Gastrocnemius medialis (tissue), 4 donors: Measurements from ENCODE around the gene MYCBP.

ENCODE experiments used
- CTCF ChIP-seq, 5 experiments: fragments of 450-650 bp in 3 of 5; fragments of 200-600 bp in 2 of 5; sonication (generic) in 2 of 5; IDR thresholded peaks in 4 of 5; conservative IDR thresholded peaks in 1 of 5; 1 replicate in 4 of 5; 2 replicates in 1 of 5; pipeline ENCODE4 v1.5.1; 2016 to 2019; ENCODE audit warnings: antibody characterized with exemption in 5 of 5, mild to moderate bottlenecking in 3 of 5, moderate library complexity in 3 of 5
- POLR2A ChIP-seq, 2 donors: fragments of 450-650 bp; IDR thresholded peaks; one replicate each; pipeline ENCODE4 v1.6.1; 2017; ENCODE audit warnings: antibody characterized with exemption in 2 of 2, mild to moderate bottlenecking in 2 of 2, moderate library complexity in 2 of 2

GRCh38 chr1:38888423-38889333 lies 15.5 kb upstream of the MYCBP start:
- no peak for TF ChIP-seq POLR2A (IDR thresholded peaks at IDR 0.05)
- no peak for TF ChIP-seq CTCF (IDR thresholded peaks at IDR 0.05 in 4 of 5, conservative IDR thresholded peaks at IDR 0.05 in 1 of 5)
